GM21619 (cell line): ENCODE measurements around the gene RSPH3.
"Not testable (repeated sequence)": the region's sequence is repeated elsewhere in the genome, so short reads cannot be mapped to it uniquely, and the experiment has no call there.

Source experiments
- ATAC-seq: cut with Tn5 transposase; IDR thresholded peaks from one replicate; pipeline ENCODE4 v1.9.1; 2021; ENCODE audit not compliant: unreplicated experiment

Gene RSPH3

DNA sequence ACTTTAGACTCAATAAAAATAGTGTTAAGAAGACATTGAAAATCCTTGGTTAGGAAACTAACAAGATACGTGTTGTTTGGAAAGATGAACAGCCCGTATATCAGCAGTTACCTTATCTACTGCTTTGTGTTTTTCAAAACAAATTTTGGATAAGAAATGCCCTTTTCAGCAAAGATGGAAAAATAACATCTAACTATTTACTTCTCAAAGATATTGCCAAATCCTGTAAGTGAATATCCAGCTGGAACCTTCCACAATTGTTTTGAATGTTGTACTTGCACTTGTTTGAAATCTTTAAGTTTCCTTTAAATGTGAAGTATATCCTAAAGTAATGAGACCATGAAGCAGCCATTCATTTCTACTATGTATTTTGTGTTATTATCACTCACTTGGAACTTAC lies 30.2 kb upstream of the RSPH3 start:
- ATAC-seq = no peak

DNA sequence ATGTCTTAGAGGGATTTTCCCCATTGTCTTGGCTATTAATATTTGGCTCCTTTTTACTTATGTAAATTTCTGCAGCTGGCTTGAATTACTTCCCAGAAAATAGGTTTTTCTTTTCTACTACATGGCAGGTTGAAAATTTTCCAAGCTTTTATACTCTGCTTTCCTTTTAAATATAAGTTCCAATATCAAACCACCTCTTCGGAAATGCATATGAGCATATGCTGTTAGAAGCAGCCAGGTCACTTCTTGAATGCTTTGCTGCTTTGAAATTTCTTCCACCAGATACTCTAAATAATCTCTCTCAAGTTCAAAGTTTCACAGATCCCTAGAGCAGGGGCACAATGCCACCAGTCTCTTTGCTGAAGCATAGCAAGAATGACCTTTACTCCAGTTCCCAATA lies 25.2 kb upstream of the RSPH3 start:
- ATAC-seq = not testable (repeated sequence)

- ATAC-seq = no peak
These were observed 23.9 kb upstream of the RSPH3 start for GRCh38 chr6:159023893-159024292.

GRCh38 chr6:159020011-159020410 lies 20.0 kb upstream of the RSPH3 start:
- ATAC-seq = no peak

- ATAC-seq = peak; percentile 58
These were observed 18.0 kb upstream of the RSPH3 start for GRCh38 chr6:159017757-159018559.

GRCh38 chr6:159014406-159014805 lies 14.4 kb upstream of the RSPH3 start:
- ATAC-seq = no peak

- ATAC-seq = no peak
These were observed 13.2 kb upstream of the RSPH3 start for GRCh38 chr6:159013229-159013628.

GRCh38 chr6:159012201-159012600 lies 12.2 kb upstream of the RSPH3 start:
- ATAC-seq = no peak

- ATAC-seq = not testable (repeated sequence)
These were observed 10.1 kb upstream of the RSPH3 start for GRCh38 chr6:159010037-159010612.

GRCh38 chr6:159008656-159009288 lies 8.8 kb upstream of the RSPH3 start:
- ATAC-seq = no peak

- no peak for ATAC-seq
These were observed 7.5 kb upstream of the RSPH3 start for GRCh38 chr6:159007510-159007909.

- ATAC-seq = no peak
These were observed 5.4 kb upstream of the RSPH3 start for GRCh38 chr6:159005436-159005835.

DNA sequence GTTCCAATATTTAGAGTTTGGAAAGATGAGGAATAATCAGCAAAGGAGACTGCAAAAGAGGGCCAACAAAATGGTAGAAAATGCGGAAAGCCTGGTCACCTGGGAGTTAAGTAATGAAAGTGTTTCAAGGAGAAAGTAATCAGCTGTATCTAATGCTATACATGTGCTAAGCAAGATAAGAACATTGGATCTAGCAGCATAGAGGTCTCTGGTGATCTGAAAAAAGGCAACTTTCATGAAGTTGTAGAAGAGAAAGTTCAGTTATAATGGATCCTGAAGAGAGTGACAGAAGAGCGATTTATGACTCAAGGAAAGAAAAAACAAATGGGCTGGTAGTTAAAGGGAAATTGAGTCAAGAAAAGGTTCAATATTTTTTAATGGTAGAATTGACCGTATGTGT lies 4.6 kb upstream of the RSPH3 start:
- no peak for ATAC-seq

DNA sequence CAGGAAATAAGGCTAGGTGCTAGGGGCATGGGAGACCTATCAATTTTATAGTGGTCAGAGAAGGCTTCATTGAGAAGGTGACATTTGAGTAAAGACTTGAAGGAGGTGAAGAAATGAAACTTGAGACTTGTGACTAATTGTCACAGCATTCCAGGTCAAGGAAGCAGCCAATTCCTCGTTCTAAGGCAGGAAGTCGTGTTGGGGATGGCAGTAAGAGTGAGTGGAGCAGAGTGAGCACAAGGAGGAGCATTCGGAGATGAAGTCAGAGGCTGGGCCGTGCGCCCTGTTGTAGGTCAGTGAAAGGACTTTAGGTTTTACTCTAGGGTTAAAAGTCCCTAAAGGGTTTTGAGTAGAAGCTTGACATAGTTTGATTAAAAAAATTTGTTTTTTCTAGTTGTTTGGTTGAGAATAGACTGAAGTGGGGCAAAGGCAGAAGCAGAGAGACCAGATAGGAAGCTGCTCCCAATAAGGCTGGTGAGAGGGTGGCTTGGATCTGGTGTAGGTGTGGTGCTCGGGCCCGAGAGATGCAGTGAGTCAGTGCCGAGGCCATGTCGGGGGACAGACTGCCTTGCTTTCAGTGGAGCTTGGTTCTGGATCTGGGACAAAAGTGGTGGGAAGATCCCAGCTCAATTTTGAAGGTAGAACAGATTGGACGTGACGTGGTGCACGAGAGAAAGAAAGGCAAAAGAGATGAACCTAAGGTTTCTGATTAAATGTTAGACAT lies 2.6 kb upstream of the RSPH3 start:
- no peak for ATAC-seq

DNA sequence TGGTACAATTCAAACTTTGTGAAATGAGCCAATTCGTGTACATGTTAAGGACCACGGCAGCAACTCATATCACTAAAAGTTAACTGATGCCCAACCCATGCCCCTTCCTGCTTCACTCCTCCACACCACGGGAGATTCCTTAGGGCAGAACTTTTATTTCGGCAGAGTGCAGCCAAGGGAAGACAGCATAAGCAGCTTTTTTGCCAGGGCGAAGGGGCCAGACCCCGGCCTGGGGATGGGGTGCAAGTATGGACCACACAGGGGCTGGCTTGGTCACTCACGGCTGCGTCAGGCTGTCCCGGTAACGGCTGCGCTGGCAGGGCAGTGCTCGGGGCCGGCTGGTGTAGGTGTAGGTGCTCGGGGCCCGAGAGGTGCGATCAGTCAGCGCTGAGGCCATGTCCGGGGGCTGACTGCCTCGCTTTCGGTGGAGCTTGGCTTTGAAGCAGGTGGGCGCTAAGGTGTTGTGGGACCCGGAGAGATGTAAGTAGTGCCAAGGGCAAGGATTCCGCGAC lies 792 bp downstream of the RSPH3 start:
- ATAC-seq = peak; percentile 19

GRCh38 chr6:158996856-158997255 lies 3.1 kb downstream of the RSPH3 start:
- ATAC-seq = no peak

DNA sequence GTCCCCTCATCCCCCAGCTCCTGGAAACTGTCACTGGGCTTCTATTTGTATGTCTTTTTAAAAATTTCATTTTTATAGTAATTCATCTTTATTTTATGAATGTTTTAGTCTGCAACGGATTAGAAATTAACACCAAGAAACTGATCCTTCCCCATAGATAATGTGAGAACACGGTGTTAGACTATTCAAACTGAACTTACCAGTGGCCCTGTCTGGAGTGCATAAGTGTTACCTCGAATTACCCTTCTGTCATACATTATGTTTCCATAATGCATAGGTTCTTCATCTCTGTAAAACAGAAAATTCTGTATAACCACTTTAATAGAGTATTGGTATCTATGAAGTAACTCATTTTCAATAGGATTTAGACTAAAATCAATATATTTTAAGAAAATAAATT lies 6.4 kb downstream of the RSPH3 start:
- ATAC-seq = no peak

GRCh38 chr6:158991017-158991723 lies 8.8 kb downstream of the RSPH3 start:
- ATAC-seq = no peak

DNA sequence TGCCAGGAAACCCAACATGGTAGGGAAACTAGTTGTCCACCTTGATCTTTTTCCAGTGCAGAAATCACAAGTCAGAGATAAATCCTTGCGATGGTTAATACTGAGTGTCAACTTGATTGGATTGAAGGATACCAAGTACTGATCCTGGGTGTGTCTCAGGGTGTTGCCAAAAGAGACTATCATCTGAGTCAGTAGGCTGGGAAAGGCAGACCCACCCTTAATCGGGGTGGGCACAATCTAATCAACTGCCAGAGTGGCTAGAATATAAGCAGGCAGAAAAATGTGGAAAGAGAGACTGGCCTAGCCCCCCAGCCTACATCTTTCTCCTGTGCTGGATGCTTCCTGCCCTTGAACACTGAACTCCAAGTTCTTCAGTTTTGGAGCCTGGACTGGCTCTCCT lies 10.3 kb downstream of the RSPH3 start:
- not testable (repeated sequence) for ATAC-seq

GRCh38 chr6:158988477-158988876 lies 11.5 kb downstream of the RSPH3 start:
- no peak for ATAC-seq

DNA sequence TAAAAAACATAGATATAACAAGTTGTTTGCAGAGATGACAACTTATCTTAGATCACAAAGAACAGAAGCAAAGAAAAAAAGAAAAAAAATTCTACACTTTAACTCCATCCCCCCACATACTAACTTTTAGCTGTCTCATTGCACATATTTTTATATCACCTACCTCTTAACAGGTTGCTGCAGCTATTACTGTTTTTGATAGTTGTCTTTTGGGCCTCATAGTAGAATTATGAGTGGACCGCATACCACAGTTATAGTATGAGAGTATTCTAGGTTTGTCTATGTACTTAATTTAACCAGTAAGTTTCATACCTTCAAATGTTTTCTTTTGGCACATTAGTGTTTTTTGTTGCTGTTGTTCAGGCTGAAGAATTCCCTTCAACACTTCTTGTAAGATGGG lies 12.3 kb downstream of the RSPH3 start:
- ATAC-seq = no peak
